Body of pancreas (tissue), 4 donors: ENCODE results near the gene HIC1. TPM values are rescaled to one million over a fixed set of nuclear protein-coding genes. Genes with fewer than 3 reads are reported as not detected.

Experiments
- ATAC-seq: fragments of 150-250 bp; one replicate; pipeline ENCODE4 v1.9.1; 2016
- DNase-seq, 4 donors: peaks; one replicate each; pipeline ENCODE4 v3.0.0-alpha.2; 2019
- H3K27ac ChIP-seq, 4 donors: fragments of 200-600 bp; sonication (generic); 1 replicate in 3 of 4; 2 replicates in 1 of 4; pipeline versions ENCODE4 v1.5.1 to v1.6.1; 2016 to 2019; ENCODE audit warnings: mild to moderate bottlenecking in 1 of 4, mixed read lengths in 1 of 4, moderate library complexity in 1 of 4
- H3K27me3 ChIP-seq, 2 donors: fragments of 200-600 bp; sonication (generic); one replicate each; pipeline ENCODE4 v1.6.0; 2016; ENCODE audit warnings: mild to moderate bottlenecking in 1 of 2
- H3K36me3 ChIP-seq, 2 donors: fragments of 200-600 bp; sonication (generic); replicated peaks in 1 of 2; 2 replicates each; pipeline ENCODE4 v1.5.1; 2016; ENCODE audit warnings: low read depth in 2 of 2; ENCODE audit not compliant: insufficient read depth in 1 of 2
- H3K4me1 ChIP-seq: fragments of 200-600 bp; sonication (generic); one replicate; pipeline ENCODE4 v1.6.0; 2016
- H3K4me3 ChIP-seq, 2 donors: fragments of 200-600 bp; sonication (generic); 1 replicate in 1 of 2; 2 replicates in 1 of 2; pipeline ENCODE4 v1.5.1; 2016 to 2019
- H3K9me3 ChIP-seq, 3 donors: fragments of 200-600 bp; sonication (generic); 1 replicate in 2 of 3; 2 replicates in 1 of 3; pipeline ENCODE4 v1.5.1; 2016
- CTCF ChIP-seq, 7 experiments: fragments of 450-650 bp in 4 of 7; fragments of 200-600 bp in 3 of 7; sonication (generic) in 3 of 7; IDR thresholded peaks; one replicate each; pipeline ENCODE4 v1.5.1; 2016 to 2019; ENCODE audit warnings: antibody characterized with exemption in 7 of 7
- POLR2A ChIP-seq, 3 donors: fragments of 450-650 bp; IDR thresholded peaks; one replicate each; pipeline ENCODE4 v1.6.1; 2016; ENCODE audit warnings: antibody characterized with exemption in 3 of 3, mild to moderate bottlenecking in 2 of 3
- WGBS, 2 donors: methylation state at CpG; one replicate each; pipeline ENCODE4 v1.1.5; 2017; 5-methylcytosine and 5-hydroxymethylcytosine counted together
- intact Hi-C: fragments of 100-400 bp; cut with DNase I; formaldehyde crosslinking; loops from one replicate; pipeline ENCODE4 v1.15.1; 2023
- total RNA-seq, 2 donors: library from RNA; depleted of rRNA; stranded (reverse); fragments of >200 nt; gene quantifications; one replicate each; pipeline ENCODE4 v1.1.0, GENCODE V29; 2016

Gene HIC1
- total RNA-seq, 2 donors from 2014 or later: 9.6 to 18.1 TPM

- intact Hi-C loops: no loop called here
- no peak for ATAC-seq
- 88 to 94% methylated on average over 8 to 10 of the region's 10 CpGs for WGBS, 2 donors
- Histone ChIP-seq H3K9me3 (no peaks in the 10 kb centered on the region), H3K4me1 (peaks cover 14% of the 10 kb centered on the region), H3K27ac (no peak overlapping the region), H3K36me3 (peaks cover 0 to 13% of the 10 kb centered on the region in 2 donors), H3K27me3 (no peaks in the 10 kb centered on the region), H3K4me3 (no peak overlapping the region)
- no peak for DNase-seq
- TF ChIP-seq POLR2A (IDR thresholded peaks at IDR 0.05) (no peak), CTCF (IDR thresholded peaks at IDR 0.05) (no peak)
Measured at GRCh38 chr17:2037155-2037554, 17.7 kb upstream of the HIC1 start.

GRCh38 chr17:2040219-2040827, 14.6 kb upstream of the HIC1 start:
- Histone ChIP-seq H3K27me3 (no peaks in the 10 kb centered on the region), H3K27ac (peak overlapping the region in 3 of 4 donors; percentile 66 to 90 (median 87)), H3K36me3 (peaks cover 0 to 18% of the 10 kb centered on the region in 2 donors), H3K9me3 (no peaks in the 10 kb centered on the region), H3K4me3 (no peak overlapping the region), H3K4me1 (peaks cover 26% of the 10 kb centered on the region)
- TF ChIP-seq POLR2A (IDR thresholded peaks at IDR 0.05) (no peak), CTCF (IDR thresholded peaks at IDR 0.05) (no peak)
- ATAC-seq (no peak), DNase-seq (no peak)
- intact Hi-C loops: no loop called here
- WGBS, 2 donors: 76 to 84% methylated on average over 3 to 7 of the region's 7 CpGs

GRCh38 chr17:2040942-2041560, 13.9 kb upstream of the HIC1 start:
- TF ChIP-seq CTCF (IDR thresholded peaks at IDR 0.05) (no peak), POLR2A (IDR thresholded peaks at IDR 0.05) (no peak)
- H3K9me3 ChIP-seq: no peaks in the 10 kb centered on the region
- WGBS, 2 donors: 43 to 52% methylated on average over 11 to 16 of the region's 16 CpGs
- H3K4me1 ChIP-seq: peaks cover 26% of the 10 kb centered on the region
- H3K27ac ChIP-seq: peak overlapping the region; percentile 66 to 90 (median 83)
- ATAC-seq (no peak), DNase-seq (peak in 1 of 4 donors; percentile 60)
- no peaks in the 10 kb centered on the region for H3K27me3 ChIP-seq
- intact Hi-C loops: no loop called here
- H3K36me3 ChIP-seq: peaks cover 0 to 15% of the 10 kb centered on the region in 2 donors
- peak overlapping the region in 1 of 2 donors; percentile 90 for H3K4me3 ChIP-seq

GRCh38 chr17:2041561-2042389, 13.1 kb upstream of the HIC1 start, which contains the start of gene OVCA2:
Gene OVCA2, plus strand, starts transcription at chr17:2042022. Its CDS starts 26 bp downstream, at chr17:2042048.
- Histone ChIP-seq H3K27ac (peak within 1 kb of the TSS; percentile 74 to 90 (median 83)), H3K4me1 (peaks cover 26% of the 10 kb centered on the region), H3K9me3 (no peaks in the 10 kb centered on the region), H3K36me3 (peaks cover 0 to 11% of the 10 kb centered on the region in 2 donors), H3K4me3 (peak within 1 kb of the TSS; percentile 50 to 90), H3K27me3 (no peaks in the 10 kb centered on the region)
- ATAC-seq (peak; percentile 97), DNase-seq (peak; percentile 95 to 97 (median 96))
- TF ChIP-seq POLR2A (IDR thresholded peaks at IDR 0.05): peak; percentile 53 to 73 (median 70)
- peak in 6 of 7 experiments; percentile 11 to 71 (median 46) for TF ChIP-seq CTCF (IDR thresholded peaks at IDR 0.05)
- WGBS, 2 donors: 1 to 3% methylated on average over 9 to 91 of the region's 93 CpGs
- intact Hi-C loops: no loop called here
